GM12891 (cell line): Measurements from ENCODE around the gene ADARB1.

ENCODE experiments used
- PAX5 ChIP-seq: IDR thresholded peaks from 2 replicates; pipeline ENCODE4 v1.6.1; 2011; ENCODE audit warnings: low read length, moderate library complexity, mild to moderate bottlenecking; ENCODE audit not compliant: insufficient read depth, severe bottlenecking
- POLR2A ChIP-seq: IDR thresholded peaks from 2 replicates; pipeline ENCODE4 v1.6.1; 2011; ENCODE audit warnings: low read depth, low read length, control low read depth
- POLR2AphosphoS5 ChIP-seq: IDR thresholded peaks from 2 replicates; pipeline ENCODE4 v1.6.1; 2011; ENCODE audit warnings: low read depth, low read length, control low read depth

- TF ChIP-seq POLR2A (no peak), POLR2AphosphoS5 (no peak), PAX5 (no peak)
Measured at GRCh38 chr21:45248301-45248892, 174.0 kb downstream of the ADARB1 start.
